Sigmoid colon (tissue), 7 donors: ENCODE data around the gene ZNF664. TPM values are rescaled to one million over a fixed set of nuclear protein-coding genes. Genes with fewer than 3 reads are reported as not detected.

ENCODE experiments used
- DNase-seq: peaks from one replicate; pipeline ENCODE4 v3.0.0-alpha.2; 2019
- H3K27ac ChIP-seq, 4 donors: fragments of 200-600 bp; sonication (generic); one replicate each; pipeline ENCODE4 v1.5.1; 2016 to 2019; ENCODE audit warnings: mild to moderate bottlenecking in 1 of 4
- H3K27me3 ChIP-seq, 3 donors: fragments of 200-600 bp; sonication (generic); one replicate each; pipeline ENCODE4 v1.5.1; 2019; ENCODE audit warnings: mild to moderate bottlenecking in 1 of 3
- H3K36me3 ChIP-seq, 4 donors: fragments of 200-600 bp; sonication (generic); one replicate each; pipeline ENCODE4 v1.5.1; 2016 to 2019
- H3K4me1 ChIP-seq, 4 donors: fragments of 200-600 bp; sonication (generic); one replicate each; pipeline ENCODE4 v1.5.1; 2017 to 2019
- H3K4me3 ChIP-seq, 4 donors: fragments of 200-600 bp; sonication (generic); one replicate each; pipeline ENCODE4 v1.5.1; 2017 to 2019; ENCODE audit warnings: mild to moderate bottlenecking in 2 of 4, moderate library complexity in 1 of 4
- H3K9me3 ChIP-seq, 4 donors: fragments of 200-600 bp in 3 of 4; sonication (generic) in 3 of 4; one replicate each; pipeline versions ENCODE4 v1.5.1 to v1.6.1; 2013 to 2019
- EP300 ChIP-seq, 4 donors: sonication (generic); formaldehyde crosslinking; IDR thresholded peaks; one replicate each; pipeline ENCODE4 v1.6.1; 2017; ENCODE audit warnings: antibody characterized with exemption in 4 of 4
- POLR2A ChIP-seq, 2 donors: fragments of 450-650 bp; IDR thresholded peaks; one replicate each; pipeline ENCODE4 v1.6.1; 2016; ENCODE audit warnings: antibody characterized with exemption in 2 of 2, mild to moderate bottlenecking in 2 of 2, moderate library complexity in 2 of 2
- POLR2AphosphoS5 ChIP-seq, 4 donors: sonication (generic); formaldehyde crosslinking; IDR thresholded peaks; one replicate each; pipeline ENCODE4 v1.6.1; 2017; ENCODE audit warnings: antibody characterized with exemption in 4 of 4
- WGBS, 2 donors: extraction: QIAGEN DNeasy Blood & Tissue Kit; methylation state at CpG; one replicate each; pipeline ENCODE4 v1.1.7; 2013; 5-methylcytosine and 5-hydroxymethylcytosine counted together
- intact Hi-C: fragments of 100-400 bp; cut with DNase I; formaldehyde crosslinking; loops from one replicate; pipeline ENCODE4 v1.15.1; 2023
- polyA plus RNA-seq, 3 donors: library from polyadenylated mRNA; stranded (reverse); fragments of 200-250 nt; gene quantifications; one replicate each; pipeline ENCODE4 v1.2.3, GENCODE V29; 2013
- small RNA-seq, 3 donors: library from RNA; depleted of rRNA; stranded (forward); fragments of <200 nt; gene quantifications; one replicate each; pipeline ENCODE3, GENCODE V24; 2016
- total RNA-seq, 4 donors: library from RNA; depleted of rRNA; stranded (reverse); fragments of >200 nt; gene quantifications; one replicate each; pipeline ENCODE4 v1.1.0, GENCODE V29; 2016
- TF ChIP-seq, protein P1 (sequence below), 4 experiments: fragments of 450-650 bp in 3 of 4; fragments of 200-600 bp in 1 of 4; IDR thresholded peaks; one replicate each; pipeline ENCODE4 v1.5.1; 2016 to 2019; ENCODE audit warnings: antibody characterized with exemption in 4 of 4, mild to moderate bottlenecking in 3 of 4, moderate library complexity in 2 of 4
- donor health status: healthy with polysubstance abuse.
- donor health status: Bipolar disorder and iron deficiency.
- donor health status: healthy.

Gene ZNF664
- total and polyA plus RNA-seq, 7 donors, result 43.4 to 74.0 (median 62.5) TPM

DNA sequence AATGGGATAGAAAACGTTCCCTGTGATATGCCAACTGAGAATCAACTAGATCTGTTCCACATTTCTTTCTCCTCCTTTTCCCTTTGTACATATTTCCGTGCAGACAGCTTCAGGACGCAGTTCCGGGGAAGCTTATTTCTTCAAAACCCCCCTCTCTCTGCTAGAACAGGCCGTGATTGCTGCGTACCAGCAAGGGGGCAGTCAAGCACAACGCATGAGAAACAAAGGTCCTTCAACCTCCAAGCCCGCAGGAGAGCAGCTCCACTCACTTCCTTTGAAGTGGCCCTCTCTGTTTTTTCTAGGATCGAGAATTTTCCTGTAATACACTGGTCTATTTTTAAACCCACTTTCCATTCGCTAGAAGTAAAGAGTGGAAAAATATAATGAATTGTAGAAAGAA is 80.8 kb downstream of the ZNF664 start:
- Histone ChIP-seq H3K27me3 (no peaks in the 10 kb centered on the region), H3K27ac (no peak overlapping the region), H3K36me3 (no peaks in the 10 kb centered on the region), H3K4me1 (peaks cover 0 to 4% (median 0%) of the 10 kb centered on the region in 4 donors), H3K4me3 (no peak overlapping the region), H3K9me3 (no peaks in the 10 kb centered on the region)
- peak; percentile 84 for DNase-seq
- no peak for TF ChIP-seq POLR2A (IDR thresholded peaks at IDR 0.05)
- no peak for TF ChIP-seq EP300 (IDR thresholded peaks at IDR 0.05)
- TF ChIP-seq POLR2AphosphoS5 (IDR thresholded peaks at IDR 0.05), result no peak
- TF ChIP-seq, protein P1, sequence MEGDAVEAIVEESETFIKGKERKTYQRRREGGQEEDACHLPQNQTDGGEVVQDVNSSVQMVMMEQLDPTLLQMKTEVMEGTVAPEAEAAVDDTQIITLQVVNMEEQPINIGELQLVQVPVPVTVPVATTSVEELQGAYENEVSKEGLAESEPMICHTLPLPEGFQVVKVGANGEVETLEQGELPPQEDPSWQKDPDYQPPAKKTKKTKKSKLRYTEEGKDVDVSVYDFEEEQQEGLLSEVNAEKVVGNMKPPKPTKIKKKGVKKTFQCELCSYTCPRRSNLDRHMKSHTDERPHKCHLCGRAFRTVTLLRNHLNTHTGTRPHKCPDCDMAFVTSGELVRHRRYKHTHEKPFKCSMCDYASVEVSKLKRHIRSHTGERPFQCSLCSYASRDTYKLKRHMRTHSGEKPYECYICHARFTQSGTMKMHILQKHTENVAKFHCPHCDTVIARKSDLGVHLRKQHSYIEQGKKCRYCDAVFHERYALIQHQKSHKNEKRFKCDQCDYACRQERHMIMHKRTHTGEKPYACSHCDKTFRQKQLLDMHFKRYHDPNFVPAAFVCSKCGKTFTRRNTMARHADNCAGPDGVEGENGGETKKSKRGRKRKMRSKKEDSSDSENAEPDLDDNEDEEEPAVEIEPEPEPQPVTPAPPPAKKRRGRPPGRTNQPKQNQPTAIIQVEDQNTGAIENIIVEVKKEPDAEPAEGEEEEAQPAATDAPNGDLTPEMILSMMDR (IDR thresholded peaks at IDR 0.05), result peak; percentile 63 to 65 (median 64)
- WGBS, 2 donors, result 14 to 18% methylated on average over 10 of the region's 10 CpGs
- intact Hi-C loops, result loop anchor here (5.0 kb wide), 2 partner anchors 268 to 718 kb away; no protein-coding TSS in a partner anchor

DNA sequence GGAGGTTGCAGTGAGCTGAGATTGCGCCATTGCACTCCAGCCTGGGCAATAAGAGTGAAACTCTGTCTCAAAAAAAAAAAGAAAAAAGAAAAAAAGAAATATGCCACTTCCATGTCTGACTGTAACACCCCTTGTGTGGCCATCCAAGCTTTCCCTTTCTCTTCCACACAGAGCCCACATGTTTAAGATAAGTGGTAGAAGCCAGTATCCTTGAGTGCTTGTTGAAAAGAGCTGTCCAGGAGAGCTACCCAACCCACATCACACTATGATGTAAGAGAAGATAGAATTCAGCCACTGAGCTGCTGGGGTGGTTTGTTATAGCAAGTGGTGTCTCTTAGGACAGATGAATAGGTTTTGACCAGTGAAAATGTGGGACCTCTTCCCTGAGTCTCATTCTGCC is 82.1 kb downstream of the ZNF664 start:
- Histone ChIP-seq H3K36me3 (no peaks in the 10 kb centered on the region), H3K4me3 (no peak overlapping the region), H3K4me1 (peaks cover 0 to 4% (median 0%) of the 10 kb centered on the region in 4 donors), H3K9me3 (no peaks in the 10 kb centered on the region), H3K27ac (no peak overlapping the region), H3K27me3 (no peaks in the 10 kb centered on the region)
- intact Hi-C loops, result no loop called here
- DNase-seq, result no peak
- 96 to 100% methylated on average over 1 of the region's 1 CpG for WGBS, 2 donors
- TF ChIP-seq EP300 (IDR thresholded peaks at IDR 0.05) (no peak), POLR2A (IDR thresholded peaks at IDR 0.05) (no peak), POLR2AphosphoS5 (IDR thresholded peaks at IDR 0.05) (no peak)
- TF ChIP-seq, protein P1 (IDR thresholded peaks at IDR 0.05), result no peak

DNA sequence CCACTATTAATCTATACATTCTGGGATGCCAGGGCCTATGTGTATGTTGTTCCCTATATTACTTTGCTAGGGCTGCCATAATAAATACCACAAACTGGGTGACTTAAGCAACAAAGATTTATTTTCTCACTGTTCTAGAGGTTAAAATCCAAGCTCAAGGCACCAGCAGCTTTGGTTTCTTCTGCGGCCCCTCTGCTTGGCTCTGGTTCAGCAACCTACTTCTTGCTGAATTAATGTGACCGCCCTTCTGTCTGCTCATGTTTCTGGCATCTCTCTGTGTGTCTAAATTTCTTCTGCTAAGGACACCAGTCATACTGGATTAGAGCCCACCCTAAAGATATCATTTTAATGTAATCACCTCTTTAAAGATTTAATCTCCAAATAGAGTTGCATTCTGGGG is 84.7 kb downstream of the ZNF664 start:
- H3K9me3 ChIP-seq, result no peaks in the 10 kb centered on the region
- peaks cover 0 to 4% (median 0%) of the 10 kb centered on the region in 4 donors for H3K4me1 ChIP-seq
- 95% methylated on average over 2 of the region's 2 CpGs for WGBS, 2 donors
- H3K27ac ChIP-seq, result no peak overlapping the region
- no peaks in the 10 kb centered on the region for H3K36me3 ChIP-seq
- DNase-seq, result no peak
- intact Hi-C loops, result no loop called here
- no peaks in the 10 kb centered on the region for H3K27me3 ChIP-seq
- TF ChIP-seq, protein P1 (IDR thresholded peaks at IDR 0.05), result no peak
- no peak for TF ChIP-seq EP300 (IDR thresholded peaks at IDR 0.05)
- TF ChIP-seq POLR2A (IDR thresholded peaks at IDR 0.05), result no peak
- TF ChIP-seq POLR2AphosphoS5 (IDR thresholded peaks at IDR 0.05), result no peak
- H3K4me3 ChIP-seq, result no peak overlapping the region

DNA sequence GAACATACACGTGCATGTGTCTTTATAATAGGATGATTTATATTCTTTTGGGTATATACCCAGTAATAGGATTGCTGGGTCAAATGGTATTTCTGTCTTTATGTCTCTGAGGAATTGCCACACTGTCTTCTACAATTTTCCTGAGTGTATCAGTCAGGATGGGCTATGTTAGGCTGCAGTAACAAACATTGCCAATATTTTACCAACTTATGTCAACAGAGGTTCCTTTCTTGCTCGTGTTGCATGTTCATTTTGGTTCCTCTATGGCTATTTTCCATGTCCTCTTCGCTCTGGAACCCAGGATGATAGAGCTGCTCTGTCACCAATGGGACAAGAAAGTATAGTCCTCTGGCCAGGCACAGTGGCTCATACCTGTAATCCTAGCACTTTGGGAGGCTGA is 86.7 kb downstream of the ZNF664 start:
- H3K4me3 ChIP-seq, result no peak overlapping the region
- no peak for DNase-seq
- intact Hi-C loops, result no loop called here
- H3K4me1 ChIP-seq, result no peaks in the 10 kb centered on the region
- TF ChIP-seq POLR2AphosphoS5 (IDR thresholded peaks at IDR 0.05), result no peak
- TF ChIP-seq, protein P1 (IDR thresholded peaks at IDR 0.05), result no peak
- no peak for TF ChIP-seq POLR2A (IDR thresholded peaks at IDR 0.05)
- no peak for TF ChIP-seq EP300 (IDR thresholded peaks at IDR 0.05)
- no peaks in the 10 kb centered on the region for H3K36me3 ChIP-seq
- WGBS, 2 donors, result 90 to 92% methylated on average over 3 of the region's 3 CpGs
- H3K27me3 ChIP-seq, result no peaks in the 10 kb centered on the region
- no peak overlapping the region for H3K27ac ChIP-seq
- no peaks in the 10 kb centered on the region for H3K9me3 ChIP-seq

Small RNA genes within 50 kb of the gene (small RNA-seq; reads per million reads assigned to genes)
- gene AC068790.4, result 0 reads per million in 3 donors
- gene AC068790.6, result 0 reads per million in 3 donors

Other genes with a start within 250 kb of the ZNF664 start
- gene DNAH10, start 210.9 kb upstream of the ZNF664 start, total RNA-seq, result under 1 TPM in 2 of 4 donors, not detected in 2; under 0.01 to 0.16 TPM
- under 1 TPM in 1 of 3 donors, not detected in 2; 0.29 TPM for gene DNAH10, start 210.9 kb upstream of the ZNF664 start, polyA plus RNA-seq
- gene CCDC92, start 384 bp upstream of the ZNF664 start, total RNA-seq, result 10 to 100 TPM; 20.7 to 54.0 (median 29.1) TPM
- gene CCDC92, start 384 bp upstream of the ZNF664 start, polyA plus RNA-seq, result 10 to 100 TPM; 18.5 to 24.0 (median 20.7) TPM